Chondrocyte (in vitro differentiated cells): ENCODE data around the gene AP5B1. TPM values are rescaled to one million over a fixed set of nuclear protein-coding genes. Genes with fewer than 3 reads are reported as not detected.
"Not testable (repeated sequence)": the region's sequence is repeated elsewhere in the genome, so short reads cannot be mapped to it uniquely, and the experiment has no call there.

Experiments
- DNase-seq: peaks from one replicate; pipeline ENCODE4 v3.0.0; 2021; ENCODE audit warnings: mixed read lengths, low spot score
- H3K27ac Mint-ChIP-seq: one replicate; pipeline ENCODE4 v1.8.0; 2021; ENCODE audit warnings: mild to moderate bottlenecking, moderate library complexity, mixed read lengths; ENCODE audit not compliant: unreplicated experiment
- H3K27me3 Mint-ChIP-seq: 2 replicates; pipeline ENCODE4 v1.8.0; 2021; ENCODE audit warnings: low read depth, mixed read lengths
- H3K36me3 Mint-ChIP-seq: 2 replicates; pipeline ENCODE4 v1.8.0; 2021; ENCODE audit warnings: low read depth, mixed read lengths
- H3K4me1 Mint-ChIP-seq: 2 replicates; pipeline ENCODE4 v1.8.0; 2021; ENCODE audit warnings: low read depth, mild to moderate bottlenecking, mixed read lengths
- H3K4me3 Mint-ChIP-seq: one replicate; pipeline ENCODE4 v1.8.0; 2021; ENCODE audit warnings: mild to moderate bottlenecking, moderate library complexity, mixed read lengths; ENCODE audit not compliant: unreplicated experiment
- H3K9me3 Mint-ChIP-seq: 2 replicates; pipeline ENCODE4 v1.8.0; 2021; ENCODE audit warnings: low read depth, mixed read lengths
- total RNA-seq: library from RNA; stranded (reverse); gene quantifications from 3 replicates; pipeline ENCODE4 v1.2.1, GENCODE V29; 2021
- TF ChIP-seq, protein P1 (sequence below): fragments of 200-600 bp; sonication (generic); IDR thresholded peaks from 2 replicates; pipeline ENCODE4 v1.5.0; 2021; ENCODE audit warnings: antibody characterized with exemption, mild to moderate bottlenecking, moderate library complexity

AP5B1 gene
- total RNA-seq, 1 donor from 2014 or later, result 14.1 TPM

- no peak overlapping the region for H3K4me3 Mint-ChIP-seq
- DNase-seq, result no peak
- H3K27me3 Mint-ChIP-seq, result no peaks in the 10 kb centered on the region
- peaks cover 8% of the 10 kb centered on the region for H3K9me3 Mint-ChIP-seq
- TF ChIP-seq, protein P1, sequence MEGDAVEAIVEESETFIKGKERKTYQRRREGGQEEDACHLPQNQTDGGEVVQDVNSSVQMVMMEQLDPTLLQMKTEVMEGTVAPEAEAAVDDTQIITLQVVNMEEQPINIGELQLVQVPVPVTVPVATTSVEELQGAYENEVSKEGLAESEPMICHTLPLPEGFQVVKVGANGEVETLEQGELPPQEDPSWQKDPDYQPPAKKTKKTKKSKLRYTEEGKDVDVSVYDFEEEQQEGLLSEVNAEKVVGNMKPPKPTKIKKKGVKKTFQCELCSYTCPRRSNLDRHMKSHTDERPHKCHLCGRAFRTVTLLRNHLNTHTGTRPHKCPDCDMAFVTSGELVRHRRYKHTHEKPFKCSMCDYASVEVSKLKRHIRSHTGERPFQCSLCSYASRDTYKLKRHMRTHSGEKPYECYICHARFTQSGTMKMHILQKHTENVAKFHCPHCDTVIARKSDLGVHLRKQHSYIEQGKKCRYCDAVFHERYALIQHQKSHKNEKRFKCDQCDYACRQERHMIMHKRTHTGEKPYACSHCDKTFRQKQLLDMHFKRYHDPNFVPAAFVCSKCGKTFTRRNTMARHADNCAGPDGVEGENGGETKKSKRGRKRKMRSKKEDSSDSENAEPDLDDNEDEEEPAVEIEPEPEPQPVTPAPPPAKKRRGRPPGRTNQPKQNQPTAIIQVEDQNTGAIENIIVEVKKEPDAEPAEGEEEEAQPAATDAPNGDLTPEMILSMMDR, result no peak
- peaks cover 3% of the 10 kb centered on the region for H3K36me3 Mint-ChIP-seq
- H3K4me1 Mint-ChIP-seq, result no peaks in the 10 kb centered on the region
- no peak overlapping the region for H3K27ac Mint-ChIP-seq
These were observed 41.8 kb downstream of the AP5B1 start for GRCh38 chr11:65739022-65739421.

DNA sequence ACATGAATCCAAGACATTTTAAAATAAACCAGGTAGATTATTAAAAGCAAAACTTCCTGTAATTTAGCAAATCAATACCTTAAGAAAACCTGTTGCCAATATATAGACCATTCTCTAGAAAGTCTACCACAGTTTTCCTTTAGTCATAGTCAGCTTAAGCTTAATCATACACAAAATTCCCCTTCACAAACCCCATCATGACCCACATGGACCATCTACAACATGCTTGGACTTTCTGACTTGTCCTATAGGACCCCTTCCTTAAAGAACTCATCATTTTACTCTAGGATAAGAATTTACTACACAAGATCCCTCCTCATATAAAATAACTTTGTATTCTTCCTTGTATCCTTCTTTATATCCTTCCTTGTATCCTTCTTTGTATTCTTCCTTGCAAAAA is 44.0 kb downstream of the AP5B1 start:
- peaks cover 4% of the 10 kb centered on the region for H3K36me3 Mint-ChIP-seq
- H3K4me3 Mint-ChIP-seq, result no peak overlapping the region
- DNase-seq, result no peak
- no peaks in the 10 kb centered on the region for H3K27me3 Mint-ChIP-seq
- H3K4me1 Mint-ChIP-seq, result no peaks in the 10 kb centered on the region
- TF ChIP-seq, protein P1, result no peak
- no peak overlapping the region for H3K27ac Mint-ChIP-seq
- H3K9me3 Mint-ChIP-seq, result peaks cover 10% of the 10 kb centered on the region

- not testable (repeated sequence) for DNase-seq, H3K4me3 Mint-ChIP-seq, H3K27me3 Mint-ChIP-seq, H3K27ac Mint-ChIP-seq, H3K4me1 Mint-ChIP-seq, H3K36me3 Mint-ChIP-seq
- H3K9me3 Mint-ChIP-seq, result peaks cover 11% of the 10 kb centered on the region
These were observed 45.7 kb downstream of the AP5B1 start for GRCh38 chr11:65735111-65735510.

DNA sequence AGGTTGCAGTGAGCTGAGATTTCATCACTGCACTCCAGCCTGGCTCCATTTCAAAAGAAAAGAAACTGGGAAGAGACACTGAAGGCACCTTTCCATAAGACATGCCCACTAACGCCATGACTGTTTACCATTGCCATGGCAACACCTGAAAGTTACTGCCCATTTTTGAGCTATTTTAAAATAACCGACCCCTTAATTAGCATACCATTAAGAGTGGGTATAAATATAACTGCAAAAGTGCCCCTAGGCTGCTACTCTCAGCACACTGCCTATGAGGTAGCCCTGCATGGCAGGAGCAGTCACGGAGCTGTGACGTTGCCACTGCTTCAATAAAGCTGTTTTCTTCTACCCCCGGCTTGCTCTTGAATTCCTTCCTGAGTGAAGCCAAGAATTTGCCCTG is 50.3 kb downstream of the AP5B1 start:
- H3K27ac Mint-ChIP-seq, result no peak overlapping the region
- no peaks in the 10 kb centered on the region for H3K27me3 Mint-ChIP-seq
- TF ChIP-seq, protein P1, result no peak
- DNase-seq, result no peak
- H3K9me3 Mint-ChIP-seq, result peaks cover 3% of the 10 kb centered on the region
- peaks cover 8% of the 10 kb centered on the region for H3K36me3 Mint-ChIP-seq
- no peaks in the 10 kb centered on the region for H3K4me1 Mint-ChIP-seq
- H3K4me3 Mint-ChIP-seq, result no peak overlapping the region

- H3K36me3 Mint-ChIP-seq, result peaks cover 8% of the 10 kb centered on the region
These were observed 52.9 kb downstream of the AP5B1 start for GRCh38 chr11:65727865-65728264.

DNA sequence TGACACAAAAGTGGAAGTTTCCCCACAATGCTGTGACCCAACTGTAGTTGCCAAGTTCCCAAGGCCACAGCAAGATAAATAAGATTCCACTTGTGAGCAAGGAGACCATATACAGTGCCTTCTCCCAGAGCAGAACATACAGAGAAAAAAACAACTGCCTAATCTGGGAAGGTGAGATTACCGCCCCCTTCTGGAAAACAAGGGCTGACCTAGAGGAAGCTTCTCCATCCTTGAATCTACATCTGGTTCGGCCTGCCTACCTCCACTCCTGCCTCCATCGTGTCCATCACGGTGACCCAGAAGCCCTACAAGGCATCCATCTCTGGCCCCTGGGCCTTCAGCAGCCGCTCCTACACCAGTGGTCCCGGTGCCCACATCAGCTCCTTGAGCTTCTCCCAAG is 54.1 kb downstream of the AP5B1 start:
- H3K4me3 Mint-ChIP-seq, result no peak overlapping the region
- H3K27ac Mint-ChIP-seq, result no peak overlapping the region
- H3K27me3 Mint-ChIP-seq, result no peaks in the 10 kb centered on the region
- TF ChIP-seq, protein P1, result no peak
- H3K9me3 Mint-ChIP-seq, result peaks cover under 1% of the 10 kb centered on the region
- H3K36me3 Mint-ChIP-seq, result peaks cover 5% of the 10 kb centered on the region
- no peaks in the 10 kb centered on the region for H3K4me1 Mint-ChIP-seq
- DNase-seq, result no peak

More at GRCh38 chr11:65727865-65728264, 52.9 kb downstream of the AP5B1 start:
- Mint-ChIP-seq H3K4me1 (no peaks in the 10 kb centered on the region), H3K9me3 (peaks cover 3% of the 10 kb centered on the region), H3K27ac (no peak overlapping the region), H3K27me3 (no peaks in the 10 kb centered on the region), H3K4me3 (no peak overlapping the region)
- DNase-seq, result no peak
- TF ChIP-seq, protein P1, result no peak
